Fibroblast of pulmonary artery (primary cell): ENCODE measurements around the gene ULK1.

ENCODE experiments used
- DNase-seq: peaks from one replicate; pipeline ENCODE4 v3.0.0-alpha.2; 2010; ENCODE audit warnings: low read depth
- H3K4me3 ChIP-seq: replicated peaks from 2 replicates; pipeline ENCODE4 v1.5.1; 2011; ENCODE audit warnings: low read depth, mild to moderate bottlenecking, control low read depth, low read length, moderate library complexity
- CTCF ChIP-seq: IDR thresholded peaks from 2 replicates; pipeline ENCODE4 v1.5.1; 2011; ENCODE audit warnings: mild to moderate bottlenecking, control low read depth, low read length, inconsistent platforms; ENCODE audit errors: missing control alignments

Gene ULK1

DNA sequence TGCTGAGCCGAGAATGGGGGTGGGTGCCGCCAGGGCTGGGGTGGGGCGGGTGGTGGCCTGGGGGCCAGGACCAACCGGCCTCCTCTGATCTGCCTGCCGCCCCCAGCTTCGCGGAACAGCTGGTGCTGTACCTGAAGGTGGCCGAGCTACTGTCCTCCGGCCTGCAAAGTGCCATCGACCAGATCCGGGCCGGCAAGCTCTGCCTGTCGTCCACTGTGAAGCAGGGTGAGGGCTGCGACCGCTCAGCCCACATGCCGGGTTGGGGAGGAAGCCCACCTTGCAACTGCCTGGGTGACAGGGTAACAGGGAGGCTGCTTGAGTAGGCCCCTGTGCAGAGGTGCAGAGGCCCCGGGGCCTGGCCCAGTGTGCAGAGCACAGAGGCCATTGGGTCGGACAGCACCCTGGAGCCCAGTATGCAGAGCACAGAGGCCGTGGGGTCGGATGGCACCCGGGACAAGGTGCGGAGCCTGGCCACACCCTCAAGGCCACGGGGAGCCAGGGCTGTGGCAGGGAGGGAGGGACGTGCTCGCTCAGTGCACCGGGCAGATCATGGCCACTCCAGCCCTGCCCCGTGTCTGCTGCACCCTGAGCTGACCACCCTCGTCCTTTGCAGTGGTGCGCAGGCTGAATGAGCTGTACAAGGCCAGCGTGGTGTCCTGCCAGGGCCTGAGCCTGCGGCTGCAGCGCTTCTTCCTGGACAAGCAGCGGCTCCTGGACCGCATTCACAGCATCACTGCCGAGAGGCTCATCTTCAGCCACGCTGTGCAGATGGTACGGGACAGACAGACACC, 25.1 kb downstream of the ULK1 start:
- TF ChIP-seq CTCF, result no peak
- no peak for DNase-seq
- no peak overlapping the region for H3K4me3 ChIP-seq

DNA sequence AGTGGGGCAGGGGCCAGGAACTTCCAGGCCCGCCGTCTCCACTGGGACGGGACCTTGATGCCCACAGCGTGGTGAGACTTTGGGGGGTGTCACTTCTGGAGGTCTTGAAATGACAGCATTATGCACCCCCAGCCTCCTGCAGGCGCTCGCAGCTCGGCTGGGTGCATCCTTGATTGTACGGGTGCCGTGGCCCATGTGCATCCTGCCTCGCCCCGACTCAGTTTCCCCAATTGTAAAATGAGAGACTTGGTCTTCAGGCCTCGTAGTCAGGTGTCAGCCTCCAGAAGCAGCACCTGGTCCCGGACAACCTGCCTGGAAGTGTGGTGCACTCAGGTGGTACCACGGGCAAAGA, 25.7 kb downstream of the ULK1 start:
- no peak for TF ChIP-seq CTCF
- no peak for DNase-seq
- H3K4me3 ChIP-seq, result no peak overlapping the region

- DNase-seq, result no peak
- H3K4me3 ChIP-seq, result no peak overlapping the region
- TF ChIP-seq CTCF, result no peak
Measured at GRCh38 chr12:131920902-131921840, 26.7 kb downstream of the ULK1 start.

DNA sequence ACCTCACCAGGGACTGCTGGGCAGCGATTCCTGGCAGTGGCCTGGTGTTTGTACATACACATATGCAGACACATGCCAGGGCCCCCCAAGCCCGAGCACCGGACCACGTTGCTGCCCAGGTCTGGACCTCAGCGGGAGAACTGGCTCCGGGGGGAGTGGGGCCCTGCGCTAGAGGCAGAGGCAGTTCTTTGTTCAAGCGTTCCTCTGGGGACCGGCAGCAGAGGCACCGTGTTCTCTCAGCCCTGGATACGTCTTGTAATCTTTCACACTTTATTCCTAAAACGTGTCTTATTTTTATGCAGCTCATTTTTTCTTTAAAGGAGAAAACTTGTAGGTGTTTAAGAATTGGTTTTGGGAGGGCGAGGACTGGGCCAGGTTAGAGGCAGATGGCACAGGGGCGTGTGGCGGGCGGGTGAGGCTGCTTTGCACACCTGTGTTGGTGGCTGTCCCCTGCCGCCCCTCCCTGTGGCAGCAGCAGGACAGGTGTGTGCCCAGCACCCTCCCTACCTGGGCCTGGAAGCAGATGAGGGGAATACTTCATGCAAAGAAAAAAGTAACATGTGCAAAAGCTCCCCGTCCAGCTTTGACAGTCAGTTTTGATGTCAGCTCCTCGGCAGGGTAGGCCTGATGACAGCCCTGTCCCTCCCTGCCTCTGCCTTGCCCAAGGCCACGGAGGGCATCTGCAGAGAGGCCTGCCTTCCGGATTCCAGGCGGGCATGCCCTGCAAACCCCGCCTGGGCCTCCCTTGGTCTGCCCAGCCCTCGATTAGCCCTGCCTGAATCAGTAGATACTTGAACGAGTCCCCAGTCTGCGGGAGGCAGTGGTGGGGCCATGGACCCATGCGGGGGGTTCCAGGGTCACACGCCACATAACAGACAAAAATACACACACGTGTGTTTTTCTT, 27.7 kb downstream of the ULK1 start:
- no peak for DNase-seq
- no peak overlapping the region for H3K4me3 ChIP-seq
- no peak for TF ChIP-seq CTCF

GRCh38 chr12:131922772-131923171, 28.4 kb downstream of the ULK1 start:
- no peak for DNase-seq
- TF ChIP-seq CTCF, result no peak
- no peak overlapping the region for H3K4me3 ChIP-seq

DNA sequence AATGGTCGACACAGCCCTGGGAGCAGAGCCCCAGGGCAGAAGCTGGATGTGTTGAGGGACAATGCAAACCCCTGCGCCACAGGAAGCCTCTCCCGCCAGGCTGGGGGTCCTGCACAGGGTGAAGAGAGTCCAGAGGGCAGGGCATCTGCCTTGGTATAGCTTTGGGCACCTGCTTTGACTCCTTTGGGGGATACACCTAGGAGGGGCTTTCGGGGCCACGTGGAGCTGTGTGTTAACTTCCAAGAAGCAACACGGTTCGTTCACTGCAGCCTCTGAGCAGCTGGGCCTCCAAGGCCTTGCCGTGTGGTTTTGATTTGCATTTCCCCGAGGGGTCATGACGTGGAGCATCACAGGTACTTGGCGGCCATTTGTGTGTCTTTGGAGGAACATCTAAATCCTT, 28.8 kb downstream of the ULK1 start:
- no peak for DNase-seq

More for the DNA sequence above, 28.8 kb downstream of the ULK1 start:
- no peak for TF ChIP-seq CTCF
- H3K4me3 ChIP-seq, result no peak overlapping the region
